M059J (cell line): ENCODE measurements around the gene ISG20. TPM values are rescaled to one million over a fixed set of nuclear protein-coding genes. Genes with fewer than 3 reads are reported as not detected.

Experiments
- DNase-seq: peaks from one replicate; pipeline ENCODE4 v3.0.0-alpha.2; 2012; ENCODE audit warnings: low read depth
- total RNA-seq: library from RNA; depleted of rRNA; stranded (reverse); fragments of >200 nt; shearing (Covaris generic); gene quantifications from 2 replicates; pipeline ENCODE4 v1.2.3, GENCODE V29; 2014; rRNA removed

ISG20 gene
- total RNA-seq, 1 experiment from 2014 or later, result 30.5 TPM

DNA sequence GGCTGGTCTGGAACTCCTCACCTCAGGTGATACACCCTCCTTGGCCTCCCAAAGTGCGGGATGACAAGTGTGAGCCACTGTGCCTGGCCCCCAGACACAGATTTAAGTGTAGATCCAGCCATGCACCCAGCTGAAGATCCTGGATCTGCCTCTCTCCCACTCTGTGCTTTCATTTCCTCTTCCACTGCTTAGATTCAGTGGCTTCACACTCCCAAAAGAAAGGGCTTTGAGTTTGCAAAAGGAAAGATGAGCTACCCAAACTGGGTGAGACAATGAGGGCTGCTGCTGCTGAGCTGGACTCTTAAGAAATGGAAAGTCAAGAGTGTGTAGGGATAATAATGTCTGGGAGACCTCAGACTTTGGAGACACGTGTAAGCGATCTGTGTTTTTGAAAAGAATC, 45.5 kb downstream of the ISG20 start:
- DNase-seq, result no peak

GRCh38 chr15:88686166-88686565, 47.4 kb downstream of the ISG20 start:
- no peak for DNase-seq

DNA sequence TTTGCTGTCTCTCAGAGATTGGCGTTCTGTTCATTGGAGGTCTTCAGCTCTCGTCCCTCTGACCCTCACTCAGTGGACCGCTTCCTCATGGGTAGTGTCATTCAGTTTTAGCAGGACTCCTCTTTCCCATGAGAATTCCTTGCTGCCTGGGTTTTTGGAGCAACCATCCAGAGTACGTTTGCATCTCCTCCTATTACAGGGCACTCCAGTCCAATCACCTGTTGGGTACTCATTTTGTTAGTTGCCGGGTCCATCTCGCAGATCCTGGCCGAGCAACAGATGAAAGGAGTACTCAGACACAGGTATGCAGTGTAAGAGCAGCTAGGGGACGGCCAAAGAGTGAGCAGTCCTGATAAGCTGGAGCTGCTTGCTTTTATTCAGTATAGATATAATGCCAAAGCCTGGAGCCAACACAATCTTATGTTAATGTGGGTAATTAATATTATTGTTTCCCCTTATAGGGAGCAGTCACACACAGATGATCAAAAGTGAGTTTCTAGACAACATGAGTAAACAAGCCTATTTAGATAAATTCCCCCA, 49.6 kb downstream of the ISG20 start:
- DNase-seq, result no peak

- DNase-seq, result no peak
These were observed 51.5 kb downstream of the ISG20 start for GRCh38 chr15:88690331-88690730.

DNA sequence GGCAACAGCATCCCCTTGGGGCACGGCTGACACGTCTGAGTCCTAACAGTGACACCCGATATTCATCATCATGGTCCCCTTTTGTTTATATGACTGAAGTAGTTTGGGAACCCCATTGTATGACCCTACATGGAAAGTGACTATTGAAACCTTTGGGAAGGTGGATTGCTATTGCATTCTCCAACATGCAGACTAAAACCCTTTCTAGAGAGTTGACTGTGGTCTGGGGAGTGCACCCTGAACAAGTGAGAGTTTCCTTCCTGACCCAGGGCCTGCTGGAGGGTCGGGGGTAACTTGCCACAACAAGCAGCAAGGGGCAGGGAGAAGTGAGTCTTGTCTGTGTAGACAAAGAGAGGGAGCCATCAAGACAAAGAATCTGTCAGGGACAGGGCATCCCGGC, 54.4 kb downstream of the ISG20 start:
- no peak for DNase-seq

GRCh38 chr15:88695101-88695500, 56.3 kb downstream of the ISG20 start:
- peak; percentile 39 for DNase-seq

DNA sequence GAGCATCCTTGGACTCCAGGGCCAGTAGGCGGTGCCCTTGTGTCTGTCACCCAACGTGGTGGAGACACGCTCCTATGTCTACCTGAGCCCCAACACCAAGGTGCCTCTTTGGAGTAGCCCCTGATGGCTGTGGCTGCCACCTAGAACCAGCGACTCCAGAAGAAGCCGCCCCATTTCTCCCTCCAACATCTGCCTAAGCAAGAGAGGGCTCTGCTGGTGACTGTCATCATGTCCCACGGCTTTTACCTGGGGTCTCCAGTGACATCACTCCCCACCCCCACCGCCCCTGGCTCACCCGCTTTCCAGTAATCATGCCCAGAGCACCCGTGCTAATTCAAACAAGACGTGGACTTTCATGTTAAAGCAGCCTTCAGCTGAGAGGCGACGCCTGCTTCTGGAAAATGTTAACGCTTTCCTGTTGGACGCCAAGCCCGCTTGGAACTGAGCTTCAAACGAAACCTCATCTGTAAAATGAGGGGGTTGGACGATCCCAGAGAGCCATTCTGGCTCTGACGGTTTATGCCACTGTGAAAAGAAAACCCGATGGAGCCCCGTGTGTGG, 57.0 kb downstream of the ISG20 start:
- DNase-seq, result no peak

- no peak for DNase-seq
These were observed 57.4 kb downstream of the ISG20 start for GRCh38 chr15:88696254-88696653.

- DNase-seq, result no peak
These were observed 58.5 kb downstream of the ISG20 start for GRCh38 chr15:88697276-88697675.

DNA sequence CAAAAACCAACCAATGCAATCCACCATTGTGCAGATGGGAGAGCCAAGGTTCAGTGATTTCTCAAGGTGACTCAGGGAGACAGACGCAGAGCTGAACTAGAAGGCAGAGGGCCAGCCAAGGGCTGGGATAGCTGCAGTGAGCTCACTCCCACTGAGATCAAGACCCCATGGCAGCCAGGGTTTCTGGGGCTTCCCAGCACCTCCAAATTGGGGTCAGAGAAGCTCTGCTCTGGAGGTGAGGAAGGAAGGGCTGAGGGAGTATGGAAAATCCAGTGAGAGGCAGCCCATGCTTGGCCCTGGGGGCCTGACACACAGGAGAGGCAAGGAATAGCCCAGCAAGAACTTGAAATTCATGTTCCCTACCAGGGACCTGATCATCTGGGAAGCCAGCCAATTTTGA, 61.0 kb downstream of the ISG20 start:
- no peak for DNase-seq

DNA sequence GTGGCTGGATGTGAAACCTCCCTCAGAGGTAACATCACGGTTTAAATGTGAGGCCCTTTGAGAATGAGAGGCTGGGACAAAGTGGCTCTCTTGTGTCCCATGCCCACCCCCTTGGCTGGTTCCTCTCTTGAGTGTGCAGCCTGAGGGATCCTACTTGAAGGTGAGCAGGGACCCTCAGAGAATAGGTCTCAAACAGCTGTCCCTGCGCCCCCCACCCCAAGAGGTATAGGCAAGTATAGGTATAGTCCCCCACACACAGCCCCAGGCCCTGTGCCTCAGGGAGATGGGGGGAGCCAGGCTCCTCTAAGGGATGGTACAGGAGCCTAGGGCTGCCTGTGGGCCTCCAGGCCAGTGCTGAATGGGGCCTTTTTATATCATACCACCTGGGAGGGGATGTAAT, 61.9 kb downstream of the ISG20 start:
- DNase-seq, result no peak

DNA sequence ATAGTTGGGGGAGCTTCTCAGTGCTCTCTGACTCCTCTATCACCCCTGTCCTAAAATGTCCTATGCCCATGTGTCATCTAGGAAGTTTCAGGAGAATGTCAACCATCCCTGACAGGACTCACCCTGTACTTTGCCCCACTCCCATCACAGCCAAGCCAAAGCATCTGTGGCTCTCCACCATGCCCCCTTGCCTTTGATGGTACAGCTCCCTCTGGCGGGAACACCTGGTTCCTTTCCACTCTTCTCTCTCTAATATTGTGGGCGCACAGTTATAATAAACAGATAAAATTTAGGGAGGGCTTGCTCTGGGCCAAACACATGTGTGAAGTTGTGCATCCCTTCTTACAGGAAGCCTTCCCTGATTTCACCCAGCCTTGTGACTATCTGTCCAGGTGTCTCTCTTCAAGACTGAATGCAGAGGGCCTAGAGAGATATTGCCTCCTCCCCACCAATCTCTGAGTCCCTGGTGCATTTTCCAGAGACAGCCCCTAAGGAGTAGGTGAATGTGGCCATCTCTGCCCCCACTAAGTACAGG, 62.8 kb downstream of the ISG20 start:
- no peak for DNase-seq

DNA sequence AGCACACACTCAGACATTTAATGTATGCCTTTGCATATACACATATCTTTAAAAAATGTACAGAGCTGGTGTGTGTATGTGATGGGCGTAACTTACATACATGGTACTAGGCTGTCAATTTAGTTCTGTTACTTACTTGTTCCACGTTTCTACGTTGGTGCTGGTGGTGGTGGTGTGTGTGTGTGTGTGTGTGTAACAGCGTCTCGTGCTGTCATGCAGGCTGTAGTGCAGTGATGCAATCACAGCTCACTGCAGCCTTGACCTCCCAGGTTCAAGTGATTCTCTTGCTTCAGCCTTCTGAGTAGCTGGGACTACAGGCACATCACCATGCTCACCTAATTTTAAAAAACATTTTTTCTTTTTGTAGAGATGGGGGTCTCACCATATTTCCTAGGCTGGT, 64.2 kb downstream of the ISG20 start:
- DNase-seq, result no peak

DNA sequence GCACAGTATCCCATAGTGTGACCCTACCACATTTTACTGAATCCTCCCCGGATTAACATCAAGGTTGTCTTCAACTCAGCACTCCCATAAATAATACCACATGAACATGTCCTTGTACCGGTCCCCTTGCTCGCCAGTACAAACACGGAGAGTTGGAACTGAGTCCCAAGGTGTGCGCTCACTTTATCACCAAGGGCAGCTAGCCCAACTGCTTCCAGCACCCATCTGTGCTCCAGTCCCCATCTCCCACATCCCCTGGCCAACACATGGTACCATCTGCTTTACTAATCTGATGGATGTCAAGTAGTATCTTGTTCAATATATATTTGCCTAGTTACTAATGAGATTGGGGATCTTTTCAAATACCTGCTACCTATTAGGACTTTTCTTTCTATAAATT, 64.7 kb downstream of the ISG20 start:
- no peak for DNase-seq

- DNase-seq, result peak; percentile 28
These were observed 66.3 kb downstream of the ISG20 start for GRCh38 chr15:88704791-88705768.

- DNase-seq, result no peak
These were observed 67.0 kb downstream of the ISG20 start for GRCh38 chr15:88705769-88706165.

Other genes with a start within 250 kb of the ISG20 start
- gene MRPL46, start 171.6 kb upstream of the ISG20 start, total RNA-seq, result 19.8 and 29.2 TPM in 2 replicates
- 49.3 and 69.0 TPM in 2 replicates for gene MRPS11, start 171.3 kb upstream of the ISG20 start, total RNA-seq
- 2.4 and 6.7 TPM in 2 replicates for gene DET1, start 92.3 kb upstream of the ISG20 start, total RNA-seq
- gene AEN, start 17.7 kb upstream of the ISG20 start, total RNA-seq, result 11.5 and 15.7 TPM in 2 replicates
- gene ACAN, start 164.4 kb downstream of the ISG20 start, total RNA-seq, result not detected in 2 replicates